Measurements from ENCODE around the gene SHISA5.
"Not testable (repeated sequence)": the region's sequence is repeated elsewhere in the genome, so short reads cannot be mapped to it uniquely, and the experiment has no call there.

DNA sequence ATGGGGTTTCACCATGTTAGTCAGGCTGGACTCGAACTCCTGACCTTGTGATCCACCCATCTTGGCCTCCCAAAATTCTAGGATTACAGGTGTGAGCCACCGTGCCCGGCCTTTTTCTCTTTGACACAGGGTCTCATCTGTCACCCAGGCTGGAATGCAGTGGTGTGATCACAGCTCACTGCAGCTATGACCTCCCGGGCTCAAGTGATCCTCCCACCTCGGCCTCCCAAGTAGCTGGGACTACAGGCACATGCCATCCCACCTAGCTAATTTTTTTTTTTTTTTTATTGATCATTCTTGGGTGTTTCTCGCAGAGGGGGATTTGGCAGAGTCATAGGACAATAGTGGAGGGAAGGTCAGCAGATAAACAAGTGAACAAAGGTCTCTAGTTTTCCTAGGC lies 21.2 kb downstream of the SHISA5 start:
- not testable (repeated sequence) for TF ChIP-seq CTCF (IDR thresholded peaks at IDR 0.05; ENCODE audit: borderline replicate concordance, extremely low read depth, low read length, poor library complexity, severe bottlenecking); EZH2 (IDR thresholded peaks at IDR 0.05; ENCODE audit: borderline replicate concordance, low read depth, low read length, severe bottlenecking)
